Kidney (tissue), 14 donors: Measurements from ENCODE around the gene JADE3. TPM values are rescaled to one million over a fixed set of nuclear protein-coding genes. Genes with fewer than 3 reads are reported as not detected.
A peak's percentile ranks its signal among the peaks of the same experiment; 100 is the strongest.

ENCODE experiments used
- DNase-seq, 5 donors: peaks; one replicate each; pipeline ENCODE4 v3.0.0-alpha.2; 2013 to 2020
- FAIRE-seq: peaks from 2 replicates; lab custom pipeline; 2012; peaks lifted over from hg19 to GRCh38; lab: Jason Lieb, UNC
- H3K27ac ChIP-seq, 2 donors: one replicate each; pipeline ENCODE4 v1.7.0; 2013; ENCODE audit warnings: low read depth in 2 of 2, low read length in 2 of 2, inconsistent platforms in 1 of 2
- H3K27me3 ChIP-seq: one replicate; pipeline ENCODE4 v1.7.1; 2013; ENCODE audit warnings: low read length, inconsistent platforms; ENCODE audit not compliant: control insufficient read depth, insufficient read depth
- H3K36me3 ChIP-seq, 3 donors: one replicate each; pipeline versions ENCODE4 v1.7.0 to v1.7.1; 2013; ENCODE audit warnings: low read length in 3 of 3, control low read depth in 1 of 3, inconsistent platforms in 1 of 3; ENCODE audit not compliant: insufficient read depth in 3 of 3, control insufficient read depth in 2 of 3
- H3K4me1 ChIP-seq, 3 donors: one replicate each; pipeline versions ENCODE4 v1.7.0 to v1.7.1; 2013; ENCODE audit warnings: low read length in 3 of 3, inconsistent platforms in 1 of 3, low read depth in 1 of 3; ENCODE audit not compliant: control insufficient read depth in 2 of 3, insufficient read depth in 2 of 3
- H3K4me3 ChIP-seq, 3 donors: one replicate each; pipeline versions ENCODE4 v1.7.0 to v1.8.1; 2013; ENCODE audit warnings: low read length in 3 of 3, control low read depth in 1 of 3, inconsistent platforms in 1 of 3
- H3K9ac ChIP-seq, 3 donors: one replicate each; pipeline versions ENCODE4 v1.7.0 to v1.7.1; 2013; ENCODE audit warnings: low read length in 3 of 3, control low read depth in 1 of 3, inconsistent platforms in 1 of 3
- H3K9me3 ChIP-seq, 3 donors: one replicate each; pipeline versions ENCODE4 v1.7.0 to v1.7.1; 2013; ENCODE audit warnings: low read length in 3 of 3, control low read depth in 1 of 3, inconsistent platforms in 1 of 3; ENCODE audit not compliant: control insufficient read depth in 2 of 3, insufficient read depth in 1 of 3
- CTCF ChIP-seq: IDR thresholded peaks from 3 replicates; pipeline ENCODE4 v1.5.1; 2012; ENCODE audit warnings: mild to moderate bottlenecking, moderate library complexity, borderline replicate concordance; ENCODE audit not compliant: insufficient read depth; ENCODE audit errors: extremely low read depth
- intact Hi-C: fragments of 100-400 bp; cut with DNase I; formaldehyde crosslinking; loops from one replicate; pipeline ENCODE4 v1.11.1; 2022
- polyA plus RNA-seq: library from polyadenylated mRNA; stranded (reverse); fragments of 350-450 nt; fragmentation: Illumina TruSeq; extraction: RNeasy Lipid Tissue Mini Kit (QIAGEN cat#74804); gene quantifications from one replicate; pipeline ENCODE4 v1.2.3, GENCODE V29; 2014; ENCODE audit warnings: low read depth, low replicate concordance; ENCODE audit not compliant: insufficient read depth
- total RNA-seq: library from RNA; stranded (reverse); fragmentation: NEBNext Ultra II Directional; extraction: Animal tissue kit (Norgen Biotek cat#: 25700); gene quantifications from one replicate; pipeline ENCODE4 v1.2.1, GENCODE V29; 2021
- donor health status: control.
- donor health status: control.
- donor health status: control.
- donor health status: control.
- donor health status: control.
- donor health status: DM: yes; HTN: yes; CAD: no.
- donor health status: Normal renal cell carcinoma (clear cell type).

Gene JADE3
- total and polyA plus RNA-seq, 2 donors from 2014 or later: 3.2 to 13.1 TPM

GRCh38 chrX:46992070-46992469 is 79.8 kb downstream of the JADE3 start:
- no peak for TF ChIP-seq CTCF
- Histone ChIP-seq H3K4me3 (no peak overlapping the region), H3K36me3 (no peaks in the 10 kb centered on the region), H3K9ac (no peak overlapping the region), H3K27ac (no peak overlapping the region), H3K4me1 (no peaks in the 10 kb centered on the region), H3K27me3 (no peaks in the 10 kb centered on the region), H3K9me3 (no peaks in the 10 kb centered on the region)
- intact Hi-C loops: no loop called here
- DNase-seq (no peak), FAIRE-seq (no peak)

GRCh38 chrX:46994096-46994495 is 81.9 kb downstream of the JADE3 start:
- intact Hi-C loops: no loop called here
- H3K9ac ChIP-seq: no peak overlapping the region
- no peak for FAIRE-seq
- no peak for DNase-seq
- no peak for TF ChIP-seq CTCF
- H3K4me1 ChIP-seq: no peaks in the 10 kb centered on the region
- no peaks in the 10 kb centered on the region for H3K9me3 ChIP-seq
- H3K4me3 ChIP-seq: no peak overlapping the region
- no peak overlapping the region for H3K27ac ChIP-seq
- no peaks in the 10 kb centered on the region for H3K36me3 ChIP-seq
- no peaks in the 10 kb centered on the region for H3K27me3 ChIP-seq

- Histone ChIP-seq H3K9me3 (no peaks in the 10 kb centered on the region), H3K4me3 (no peak overlapping the region), H3K36me3 (no peaks in the 10 kb centered on the region), H3K27ac (no peak overlapping the region), H3K4me1 (no peaks in the 10 kb centered on the region), H3K9ac (no peak overlapping the region), H3K27me3 (peaks cover 2% of the 10 kb centered on the region)
- FAIRE-seq: no peak
- intact Hi-C loops: no loop called here
- no peak for DNase-seq
- TF ChIP-seq CTCF: no peak
These were observed 99.9 kb downstream of the JADE3 start for GRCh38 chrX:47012131-47012530.

GRCh38 chrX:47026198-47026597 is 114.0 kb downstream of the JADE3 start:
- TF ChIP-seq CTCF: no peak
- intact Hi-C loops: no loop called here
- DNase-seq (no peak), FAIRE-seq (peak; percentile 42)
- no peak overlapping the region for H3K27ac ChIP-seq
- H3K9me3 ChIP-seq: no peaks in the 10 kb centered on the region
- H3K9ac ChIP-seq: no peak overlapping the region
- no peaks in the 10 kb centered on the region for H3K27me3 ChIP-seq
- H3K36me3 ChIP-seq: peaks cover 0 to 4% (median 0%) of the 10 kb centered on the region in 3 donors
- no peak overlapping the region for H3K4me3 ChIP-seq
- no peaks in the 10 kb centered on the region for H3K4me1 ChIP-seq
